GM18870 (cell line): Measurements from ENCODE around the gene SMPDL3A.
A peak's percentile ranks its signal among the peaks of the same experiment; 100 is the strongest.

Experiments used
- ATAC-seq: cut with Tn5 transposase; IDR thresholded peaks from one replicate; pipeline ENCODE4 v1.9.1; 2021; ENCODE audit warnings: moderate library complexity; ENCODE audit not compliant: unreplicated experiment

SMPDL3A gene

DNA sequence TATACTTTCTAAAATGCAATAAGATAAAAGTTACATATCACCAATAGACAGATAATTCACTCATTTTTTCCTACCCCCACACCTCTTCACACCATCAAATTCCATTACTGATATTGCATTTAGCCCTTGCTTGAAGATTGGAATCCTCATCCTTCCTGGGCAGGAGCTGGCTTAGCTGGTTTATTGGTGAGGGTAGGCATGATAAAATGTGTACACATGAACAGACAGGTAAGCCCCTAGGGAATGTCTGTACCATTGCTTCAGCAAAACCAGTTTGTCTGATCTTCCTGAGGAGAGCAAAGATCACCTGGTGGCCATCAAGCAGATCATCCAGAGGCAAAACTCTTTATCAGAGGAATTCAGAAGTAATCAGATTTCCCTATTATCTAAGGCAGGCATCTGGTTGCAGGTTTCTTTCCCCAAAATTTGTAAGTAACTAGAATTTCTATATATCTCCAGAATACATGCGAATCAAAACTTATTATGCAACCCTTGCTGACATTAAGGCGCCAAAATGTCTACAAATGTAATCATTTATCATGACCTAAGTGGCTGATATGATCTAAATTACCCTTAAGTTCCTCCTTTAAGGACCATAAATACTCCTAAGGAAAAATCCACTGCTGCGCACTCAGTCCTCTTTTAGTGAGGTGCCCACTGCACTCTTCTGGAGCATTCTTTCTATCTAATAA lies 16.2 kb upstream of the SMPDL3A start:
- ATAC-seq = no peak

DNA sequence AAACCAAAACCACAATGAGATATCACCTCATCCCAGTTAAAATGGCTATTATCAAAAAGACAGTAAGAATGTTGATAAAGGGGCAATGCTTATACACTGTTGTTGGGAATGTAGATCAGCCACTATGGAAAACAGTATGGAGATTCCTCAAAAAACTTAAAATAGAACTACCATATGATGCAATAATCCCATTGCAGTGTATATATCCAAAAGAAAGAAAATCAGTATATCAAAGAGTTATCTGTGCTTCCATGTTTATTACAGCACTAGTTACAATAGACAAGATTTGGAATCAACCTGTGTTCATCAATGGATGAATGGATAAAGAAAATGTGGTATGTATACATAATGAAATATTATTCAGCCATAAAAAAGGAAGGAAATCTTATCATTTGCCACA lies 13.1 kb upstream of the SMPDL3A start:
- ATAC-seq = no peak

DNA sequence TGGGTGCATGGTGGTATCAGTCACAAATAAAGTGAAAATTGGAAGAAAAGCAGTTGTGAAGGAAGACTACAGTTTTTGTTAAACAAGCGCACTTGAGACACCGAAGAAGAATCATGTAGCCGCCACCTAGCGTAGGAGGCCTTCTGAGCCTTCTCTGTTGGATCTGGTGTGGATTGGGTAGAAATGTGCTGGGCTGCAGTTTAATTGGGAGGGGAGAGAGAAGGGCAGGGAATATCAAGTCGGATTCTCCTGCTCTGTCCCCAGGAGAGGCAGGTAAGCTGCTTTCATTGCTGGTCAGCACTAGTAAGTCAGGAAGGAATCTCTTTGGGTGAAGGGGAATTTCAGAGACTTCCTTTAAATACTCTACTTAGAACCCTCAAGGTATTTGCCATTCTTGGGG lies 10.8 kb upstream of the SMPDL3A start:
- ATAC-seq = no peak

DNA sequence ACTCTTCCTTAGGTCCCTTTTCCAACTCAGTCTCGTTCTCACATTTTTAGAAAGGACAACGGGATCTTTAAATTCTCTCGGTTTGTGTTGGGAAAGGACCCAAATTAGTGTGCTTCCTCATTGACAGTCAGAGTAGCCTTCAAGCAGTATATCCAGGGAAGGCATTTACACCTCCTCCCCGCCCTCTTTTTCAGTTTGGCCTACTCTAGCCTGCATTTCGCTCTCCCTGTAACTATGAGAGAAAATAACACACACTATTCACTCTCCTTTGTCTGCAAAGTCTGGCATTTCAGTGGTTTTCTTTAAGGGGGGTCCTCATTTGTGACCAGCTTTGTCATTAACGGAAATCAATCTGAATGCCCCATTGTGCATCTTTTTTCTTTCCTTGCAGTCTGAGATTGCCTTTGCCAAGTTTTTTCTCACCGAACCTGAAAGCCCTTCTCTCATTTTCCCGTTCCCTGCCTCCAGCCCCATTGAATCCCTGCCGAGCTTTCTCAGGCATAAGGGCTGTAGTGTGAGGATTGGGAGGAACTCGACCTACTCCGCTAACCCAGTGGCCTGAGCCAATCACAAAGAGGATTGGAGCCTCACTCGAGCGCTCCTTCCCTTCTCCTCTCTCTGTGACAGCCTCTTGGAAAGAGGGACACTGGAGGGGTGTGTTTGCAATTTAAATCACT lies 9.9 kb upstream of the SMPDL3A start:
- ATAC-seq = no peak

DNA sequence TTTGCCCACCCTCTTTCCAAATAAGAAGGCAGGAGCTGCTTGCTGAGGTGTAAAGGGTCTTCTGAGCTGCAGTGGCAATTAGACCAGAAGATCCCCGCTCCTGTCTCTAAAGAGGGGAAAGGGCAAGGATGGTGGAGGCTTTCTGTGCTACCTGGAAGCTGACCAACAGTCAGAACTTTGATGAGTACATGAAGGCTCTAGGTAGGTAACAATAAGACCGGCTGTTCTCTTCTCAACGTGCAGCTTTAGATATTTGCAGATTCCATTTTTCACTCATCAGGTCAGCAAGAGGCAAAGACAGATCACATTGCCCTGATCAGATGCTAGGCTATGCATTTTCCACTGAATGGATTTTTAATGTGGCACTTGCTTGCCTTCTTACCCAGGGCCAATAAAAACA lies 9.4 kb upstream of the SMPDL3A start, which contains the start of gene FABP7:
Gene FABP7 (plus strand): TSS at position 50 of the 400 bp plus-strand sequence. CDS start 79 bp downstream, at position 129.
- no peak for ATAC-seq

DNA sequence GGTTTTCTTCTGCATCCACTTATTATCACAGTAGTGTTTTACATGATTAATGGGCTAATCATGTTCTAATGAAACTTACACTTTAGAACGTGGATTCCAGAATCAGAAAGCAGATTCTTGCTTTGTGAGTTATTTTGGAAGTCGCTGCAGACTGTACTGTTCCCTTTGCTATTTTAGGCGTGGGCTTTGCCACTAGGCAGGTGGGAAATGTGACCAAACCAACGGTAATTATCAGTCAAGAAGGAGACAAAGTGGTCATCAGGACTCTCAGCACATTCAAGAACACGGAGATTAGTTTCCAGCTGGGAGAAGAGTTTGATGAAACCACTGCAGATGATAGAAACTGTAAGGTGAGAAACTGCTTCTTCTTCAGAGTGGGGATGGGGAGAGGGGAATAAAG lies 8.9 kb upstream of the SMPDL3A start:
- ATAC-seq = no peak

DNA sequence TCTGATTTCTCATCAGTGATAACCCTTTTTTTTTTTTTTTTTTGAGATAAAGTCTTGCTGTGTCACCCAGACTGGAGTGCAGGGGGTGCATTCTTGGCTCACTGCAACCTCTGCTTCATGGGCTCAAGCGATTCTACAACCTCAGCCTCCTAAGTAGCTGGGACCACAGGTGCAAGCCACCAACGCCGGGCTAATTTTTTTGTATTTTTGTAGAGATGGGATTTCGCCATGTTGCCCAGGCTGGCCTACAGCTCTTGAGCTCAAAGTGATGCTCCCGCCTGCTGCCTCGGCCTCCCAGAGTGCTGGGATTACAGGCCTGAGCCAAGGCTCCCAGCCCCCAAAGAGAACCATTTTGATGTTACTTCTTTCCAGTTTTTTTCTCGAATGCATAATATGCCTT lies 7.3 kb upstream of the SMPDL3A start:
- ATAC-seq = no peak

DNA sequence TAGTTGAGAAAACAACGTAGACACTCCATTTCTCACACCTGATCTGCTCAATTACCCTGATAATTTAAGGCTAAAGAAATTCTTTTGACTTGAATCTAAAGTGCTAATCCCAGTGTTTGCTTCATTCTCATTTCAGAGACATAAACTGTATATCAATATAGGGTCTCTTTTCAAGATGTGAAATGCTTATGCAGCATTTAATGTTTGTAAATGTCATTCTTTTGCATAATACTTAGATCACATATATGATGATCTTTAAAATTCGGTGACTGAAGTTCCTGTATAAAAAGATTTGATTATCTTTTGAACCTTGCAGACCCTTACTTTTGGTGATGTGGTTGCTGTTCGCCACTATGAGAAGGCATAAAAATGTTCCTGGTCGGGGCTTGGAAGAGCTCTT lies 5.7 kb upstream of the SMPDL3A start:
- ATAC-seq = no peak

DNA sequence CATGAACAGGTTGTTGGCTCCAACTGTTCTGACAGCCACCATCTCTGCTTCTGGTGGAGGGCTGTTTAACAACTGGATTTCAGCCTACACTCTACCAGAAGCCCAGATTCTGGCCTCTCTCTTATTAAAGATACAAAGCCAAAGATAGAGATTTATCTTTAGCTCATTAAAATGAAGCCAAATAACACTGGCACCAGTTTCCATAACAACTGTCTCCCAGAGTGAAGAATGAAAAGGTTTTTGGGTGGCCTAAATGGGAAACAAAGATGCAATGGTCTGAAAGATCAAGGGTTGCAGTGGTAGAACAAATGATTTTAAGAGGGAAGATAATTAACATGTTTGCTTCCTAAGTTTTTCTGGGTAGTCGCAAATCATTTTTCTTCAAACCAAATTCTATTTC lies 3.2 kb upstream of the SMPDL3A start:
- no peak for ATAC-seq

DNA sequence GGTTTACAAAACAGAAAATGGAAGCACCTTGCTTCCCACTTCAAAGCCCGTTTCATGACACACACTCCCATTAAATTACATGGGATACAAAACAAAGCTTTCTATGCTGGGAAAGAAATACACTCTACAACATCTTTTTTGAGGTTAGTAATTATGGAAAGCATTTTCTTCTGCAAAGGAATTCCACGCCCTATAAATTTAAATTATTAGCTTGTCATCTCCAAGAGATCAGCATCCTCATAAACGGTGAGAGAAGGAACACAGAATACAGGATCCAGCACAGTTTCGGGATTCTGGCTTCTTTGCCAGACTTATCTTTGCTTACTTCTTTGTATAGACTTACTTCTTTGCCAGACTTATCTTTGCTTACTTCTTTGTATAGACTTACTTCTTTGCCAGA lies 1.3 kb upstream of the SMPDL3A start:
- ATAC-seq = no peak

DNA sequence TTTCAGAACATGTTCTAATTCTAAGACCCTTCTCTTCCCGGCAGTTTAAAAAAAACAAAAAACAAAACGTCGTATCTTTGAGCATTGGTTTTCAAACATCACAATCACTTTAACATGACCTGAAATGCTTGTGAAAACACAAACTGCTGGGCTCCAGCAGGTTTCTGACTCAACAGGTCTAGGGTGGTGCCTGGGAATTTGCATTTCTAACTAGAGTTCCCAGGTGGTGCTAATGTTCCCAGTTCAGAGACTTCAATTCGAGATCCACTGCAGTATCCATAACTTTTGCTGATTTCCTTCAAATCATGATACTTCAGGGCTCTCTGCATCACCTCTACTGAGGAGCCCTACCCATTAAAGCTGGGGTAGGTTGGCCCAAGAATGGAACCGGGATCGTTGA lies 850 bp upstream of the SMPDL3A start:
- ATAC-seq = no peak

DNA sequence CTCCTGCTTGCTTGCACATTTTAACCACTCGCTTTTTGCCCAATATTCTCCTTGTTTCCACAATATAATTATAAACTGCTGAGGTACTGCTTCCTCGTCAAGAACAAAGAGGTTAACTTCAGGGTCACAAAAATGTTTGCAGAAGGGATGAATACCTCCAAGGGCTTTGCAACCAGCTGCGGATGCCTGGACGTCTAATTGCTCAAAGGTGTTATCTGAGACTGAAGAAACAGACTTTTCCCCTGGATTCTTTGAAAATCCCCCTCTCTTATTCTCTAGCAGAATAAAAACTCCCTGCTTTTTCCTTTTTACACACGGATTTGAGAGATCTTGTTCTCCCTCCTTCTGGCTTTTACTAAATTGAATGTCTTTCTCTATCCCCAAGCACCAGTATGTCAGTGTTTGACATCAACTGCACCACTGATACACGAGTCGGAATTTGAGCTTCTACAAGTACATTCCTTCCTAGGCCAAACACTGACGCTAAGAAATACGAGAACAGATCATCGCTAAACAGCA lies 336 bp upstream of the SMPDL3A start:
- ATAC-seq = no peak

DNA sequence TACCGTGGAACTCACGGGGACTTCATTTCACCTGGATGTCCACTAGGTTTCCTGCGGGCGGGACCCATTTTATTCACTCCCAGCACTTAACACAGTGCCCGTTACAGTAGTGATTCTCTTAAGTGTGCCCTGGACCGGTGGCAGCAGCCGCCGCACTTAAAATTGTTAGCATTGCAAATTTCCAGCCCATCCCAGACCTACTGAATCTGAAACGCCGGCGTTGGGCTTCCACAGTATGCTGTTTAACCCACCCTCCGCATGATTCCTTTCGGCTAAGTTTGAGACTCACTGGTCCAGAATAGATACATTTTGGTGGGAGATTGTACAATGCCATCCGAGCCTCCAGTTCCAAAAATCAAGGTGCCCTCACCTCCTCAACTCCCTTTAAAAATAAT lies 967 bp downstream of the SMPDL3A start:
- ATAC-seq = no peak

DNA sequence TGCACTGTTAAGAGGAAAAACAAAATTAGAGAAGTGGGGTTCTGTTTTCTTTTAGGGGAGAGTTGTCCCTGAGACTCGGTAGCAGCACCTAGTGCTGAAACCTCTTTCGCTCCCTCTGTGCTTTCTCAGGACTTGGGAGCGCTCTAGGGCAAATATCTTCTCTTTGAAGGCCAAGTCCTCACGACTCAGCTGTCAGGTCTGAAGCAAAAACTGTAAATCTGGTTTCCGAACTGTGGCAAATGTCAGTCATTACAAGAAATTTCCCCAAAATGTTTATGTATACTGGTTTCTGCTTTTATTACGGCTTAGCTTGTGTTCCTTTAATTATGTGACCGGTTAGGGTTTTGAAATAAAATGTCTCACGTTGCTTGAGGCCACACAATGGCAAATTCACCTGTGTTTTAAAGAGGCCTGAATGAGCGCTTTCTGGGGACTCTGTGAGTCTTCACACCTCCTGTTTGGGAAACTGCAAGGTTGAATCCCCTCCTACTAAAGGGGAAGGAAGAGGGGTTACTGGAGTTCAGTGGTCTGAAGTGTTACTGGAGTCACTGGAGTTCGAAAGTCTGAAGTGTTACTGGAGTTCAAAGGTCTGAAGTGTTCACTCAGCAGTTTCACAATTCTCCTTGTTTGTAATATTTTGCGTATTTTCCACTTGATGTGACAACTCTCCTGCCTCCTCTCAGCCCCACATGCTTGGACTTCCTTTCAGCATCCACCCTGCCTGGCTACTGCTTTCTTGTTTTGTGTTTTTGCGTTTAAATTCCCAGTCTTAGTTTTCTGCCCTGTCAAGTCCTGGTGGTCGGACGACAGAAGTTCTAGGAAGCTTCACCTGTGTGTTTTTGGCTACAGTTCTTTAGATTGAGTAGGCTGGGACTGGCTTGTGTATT lies 1.6 kb downstream of the SMPDL3A start:
- peak; percentile 22 for ATAC-seq

DNA sequence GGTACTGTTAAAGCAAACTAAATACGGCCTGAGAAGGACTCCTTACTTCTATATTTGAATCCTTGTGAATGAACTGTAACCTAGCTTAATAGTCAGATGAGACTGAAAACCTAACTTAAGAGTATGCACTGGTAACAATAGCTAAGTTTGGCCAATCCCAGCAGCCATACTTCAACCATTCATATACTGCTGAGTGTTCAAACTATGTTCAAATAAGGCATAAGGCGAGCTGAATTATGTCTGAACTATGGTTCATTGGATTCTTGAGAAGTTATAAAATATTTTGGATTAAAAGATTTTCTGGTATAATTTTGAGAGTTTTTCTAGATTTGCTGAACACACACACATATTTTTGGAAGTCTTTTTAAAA lies 2.2 kb downstream of the SMPDL3A start:
- ATAC-seq = no peak

DNA sequence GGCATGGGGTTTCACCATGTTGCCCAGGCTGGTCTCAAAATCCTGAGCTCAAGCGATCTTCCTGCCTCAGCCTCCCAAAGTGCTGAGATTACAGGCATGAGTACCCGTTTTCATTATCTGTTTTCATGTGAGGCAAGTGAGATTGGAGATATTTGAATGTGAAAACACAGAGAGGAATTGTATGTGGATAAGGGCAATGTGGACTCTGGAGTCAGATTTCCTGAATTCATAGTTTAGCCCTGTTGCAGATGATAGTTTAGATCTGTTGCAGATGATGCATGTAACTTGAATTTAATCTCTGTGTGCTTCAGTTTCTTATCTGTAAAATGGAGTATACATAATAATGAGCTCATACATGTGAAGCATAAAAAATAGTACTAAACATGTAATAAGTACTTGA lies 3.7 kb downstream of the SMPDL3A start:
- ATAC-seq = no peak

DNA sequence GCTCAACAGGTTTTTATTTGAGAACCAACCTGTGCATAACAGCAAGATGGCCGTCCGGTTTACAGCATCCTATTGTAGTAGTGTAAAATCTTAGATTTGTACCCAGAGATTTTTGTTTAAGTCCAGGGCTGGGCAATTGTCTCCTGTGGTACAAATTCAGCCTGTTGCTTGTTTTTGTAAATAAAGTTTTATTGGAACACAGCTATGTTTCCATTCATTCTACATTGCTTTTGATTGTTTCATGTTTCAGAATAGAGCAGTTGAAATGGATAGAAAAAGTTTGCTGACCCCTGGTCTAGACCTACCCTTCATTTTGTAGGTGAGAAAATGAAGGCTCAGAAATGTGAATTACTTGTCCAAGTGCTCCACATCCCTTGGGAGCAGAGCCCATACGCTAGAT lies 8.5 kb downstream of the SMPDL3A start:
- ATAC-seq = no peak

DNA sequence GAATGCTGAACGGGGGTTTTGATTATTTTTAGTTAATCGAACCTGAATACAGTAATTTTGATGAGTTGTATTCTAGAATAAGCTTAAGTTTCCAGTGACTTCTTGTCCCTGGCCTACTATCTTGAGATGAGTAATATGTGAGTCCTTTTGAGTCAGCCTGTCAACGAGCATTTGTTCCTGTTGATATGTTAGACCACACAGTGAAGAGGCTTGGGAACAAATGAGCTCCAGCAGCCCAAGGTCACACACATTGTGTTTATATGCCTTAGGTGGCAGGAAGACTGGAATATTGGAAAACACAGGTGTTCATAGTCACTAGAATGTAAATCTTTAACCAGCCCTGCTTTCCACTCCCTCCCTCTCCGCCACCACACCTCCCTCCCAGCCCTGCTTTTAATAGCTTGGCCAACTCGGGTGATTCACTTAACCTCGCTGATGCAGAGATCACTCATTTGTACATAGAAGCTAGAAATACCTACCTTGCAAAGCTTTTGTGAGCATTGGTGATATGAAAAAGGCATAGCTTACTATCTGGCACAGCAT lies 9.1 kb downstream of the SMPDL3A start:
- ATAC-seq = peak; percentile 98

DNA sequence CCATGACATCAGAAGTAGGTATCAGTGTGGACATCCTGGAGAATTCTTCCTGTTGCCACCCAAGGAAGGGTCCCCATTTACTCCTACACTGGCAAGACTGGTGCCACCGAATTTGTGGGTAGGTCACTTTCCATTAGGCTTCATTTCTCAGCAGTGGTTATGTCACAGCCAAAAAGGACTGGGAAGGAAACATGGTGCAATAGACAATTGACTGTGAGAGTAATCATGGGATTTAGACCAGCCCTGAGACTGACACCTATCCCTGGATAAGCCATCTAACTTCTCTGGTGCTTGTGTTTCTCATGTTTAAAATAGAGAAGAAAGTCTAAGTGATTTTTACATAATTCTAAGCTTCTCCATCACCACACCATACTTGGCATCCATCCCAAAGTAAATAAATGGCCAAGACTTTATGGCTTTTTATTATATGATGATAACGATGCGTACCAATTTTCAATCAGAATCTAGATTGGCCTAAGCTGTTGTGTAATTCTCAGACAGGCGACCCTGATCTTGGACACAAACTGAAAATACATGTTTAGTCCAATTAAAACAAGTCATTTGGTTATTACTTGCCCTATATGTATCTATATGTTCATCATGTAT lies 10.2 kb downstream of the SMPDL3A start:
- no peak for ATAC-seq

DNA sequence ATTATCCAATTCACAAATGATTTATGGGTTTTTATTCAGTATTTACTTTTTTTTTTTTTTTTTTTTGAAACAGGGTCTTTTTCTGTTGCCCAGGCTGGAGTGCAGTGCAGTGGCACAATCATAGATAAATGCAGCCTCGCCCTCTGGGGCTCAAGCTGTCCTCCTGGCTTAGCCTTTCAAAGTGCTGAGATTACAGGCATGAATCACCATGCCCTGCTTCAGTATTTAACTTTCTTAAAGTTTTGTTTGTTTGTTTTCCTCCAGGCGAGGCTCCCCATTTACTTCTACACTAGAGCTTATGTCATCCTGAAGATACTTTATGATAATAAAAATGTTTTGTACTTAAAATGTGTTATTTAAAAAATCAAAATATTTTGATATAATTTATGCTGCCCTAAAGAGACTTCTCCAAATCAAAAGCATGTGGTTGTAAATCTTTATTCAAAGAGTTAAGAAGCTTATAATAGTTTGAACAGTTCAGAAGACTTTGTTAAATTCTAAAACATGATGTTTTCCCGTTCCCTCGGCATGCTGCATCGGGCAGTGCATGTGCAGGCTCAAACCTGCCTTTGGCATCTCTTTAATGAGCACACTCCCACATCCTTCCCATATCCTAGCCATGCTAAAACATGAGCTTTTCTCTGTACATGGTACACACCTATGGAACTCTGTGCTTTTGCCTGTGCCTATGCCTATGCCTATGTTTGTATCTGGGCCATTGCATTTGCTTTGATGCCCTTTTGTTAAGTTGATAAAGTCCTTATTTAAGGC lies 11.0 kb downstream of the SMPDL3A start:
- ATAC-seq = no peak
